HepG2 (cell line): Measurements from ENCODE around the gene KAZN. TPM values are rescaled to one million over a fixed set of nuclear protein-coding genes. Genes with fewer than 3 reads are reported as not detected.
A peak's percentile ranks its signal among the peaks of the same experiment; 100 is the strongest.

ENCODE experiments used
- ATAC-seq: fragments of 200-7000 bp; cut with Tn5 transposase; 3 replicates; pipeline ENCODE4 v1.9.1; 2020; ENCODE audit warnings: mild to moderate bottlenecking, moderate library complexity
- BruUV-seq: library from RNA; stranded (reverse); fragments of 400-500 nt; replicated peaks from 2 replicates; lab custom pipeline; 2021; lab: Mats Ljungman, UMichigan
- CTCF ChIA-PET: fragments of 300-600 bp; formaldehyde crosslinking; extraction: SDS; loops from one replicate; lab custom pipeline; 2021; ENCODE audit warnings: low total read pairs, inconsistent platforms, low intra/inter-chr PET ratio; lab: Yijun Ruan, JAX
- POLR2A ChIA-PET: fragments of 350-600 bp; sonication (Branson Sonifier 250); formaldehyde crosslinking; loops from one replicate; lab custom pipeline; 2020; ENCODE audit warnings: antibody characterized with exemption, inconsistent platforms; lab: Yijun Ruan, JAX
- DNase-seq: peaks from one replicate; pipeline ENCODE4 v3.0.0-alpha.2; 2015; ENCODE audit warnings: low spot score
- FAIRE-seq: peaks from 3 replicates; lab custom pipeline; 2011; peaks lifted over from hg19 to GRCh38; lab: Jason Lieb, UNC
- H2AFZ ChIP-seq: one replicate; pipeline ENCODE4 v1.6.1; 2011; ENCODE audit warnings: low read length, inconsistent platforms
- H3K27ac ChIP-seq: fragments of 300-600 bp; 3 replicates; pipeline ENCODE4 v1.8.0; 2011; ENCODE audit warnings: mixed run types, mild to moderate bottlenecking, mixed read lengths, low read length, inconsistent platforms; ENCODE audit not compliant: insufficient read depth; ENCODE audit errors: extremely low read length
- H3K27me3 ChIP-seq, 2 experiments: fragments of 200-600 bp in 1 of 2; 2 replicates in 1 of 2; 3 replicates in 1 of 2; pipeline versions ENCODE4 v1.6.0 to v1.8.0; 2011; ENCODE audit warnings: low read length in 2 of 2, mild to moderate bottlenecking in 2 of 2, moderate library complexity in 2 of 2, inconsistent platforms in 1 of 2; ENCODE audit not compliant: insufficient read depth in 2 of 2, control insufficient read depth in 1 of 2
- H3K36me3 ChIP-seq, 2 experiments: fragments of 200-600 bp in 1 of 2; replicated peaks in 1 of 2; 2 replicates in 1 of 2; 3 replicates in 1 of 2; pipeline versions ENCODE4 v1.5.1 to v1.8.0; 2011; ENCODE audit warnings: low read length in 2 of 2, inconsistent platforms in 1 of 2; ENCODE audit not compliant: insufficient read depth in 2 of 2, control insufficient read depth in 1 of 2
- H3K4me1 ChIP-seq: 2 replicates; pipeline ENCODE4 v1.5.1; 2012; ENCODE audit warnings: low read length, inconsistent platforms; ENCODE audit not compliant: insufficient read depth
- H3K4me2 ChIP-seq: 2 replicates; pipeline ENCODE4 v1.6.0; 2011; ENCODE audit warnings: low read depth, low read length, inconsistent platforms
- H3K4me3 ChIP-seq, 3 experiments: fragments of 200-600 bp in 1 of 3; sonication (generic), shearing (Covaris generic) in 1 of 3; replicated peaks in 1 of 3; 2 replicates each; pipeline ENCODE4 v1.5.1; 2011 to 2016; ENCODE audit warnings: low read length in 3 of 3, inconsistent platforms in 2 of 3, low read depth in 2 of 3, mild to moderate bottlenecking in 2 of 3, control low read depth in 1 of 3, mixed read lengths in 1 of 3; ENCODE audit not compliant: insufficient read depth in 1 of 3
- H3K79me2 ChIP-seq: one replicate; pipeline ENCODE4 v1.6.1; 2011; ENCODE audit warnings: low read length, inconsistent platforms; ENCODE audit not compliant: insufficient read depth
- H3K9ac ChIP-seq: 2 replicates; pipeline ENCODE4 v1.6.0; 2011; ENCODE audit warnings: mild to moderate bottlenecking, low read depth, low read length, inconsistent platforms; ENCODE audit not compliant: insufficient read depth
- H3K9me3 ChIP-seq: 2 replicates; pipeline ENCODE4 v1.5.1; 2012; ENCODE audit warnings: mild to moderate bottlenecking, low read length
- H4K20me1 ChIP-seq: 2 replicates; pipeline ENCODE4 v1.6.0; 2011; ENCODE audit warnings: inconsistent platforms, mild to moderate bottlenecking, low read length, moderate library complexity; ENCODE audit not compliant: insufficient read depth
- BCL6 ChIP-seq: IDR thresholded peaks from 2 replicates; pipeline ENCODE4 v1.6.1; 2016; ENCODE audit warnings: missing genetic modification reagents, missing compliant biosample characterization
- DNMT3B ChIP-seq: conservative IDR thresholded peaks from 2 replicates; pipeline ENCODE4 v1.6.1; 2016; ENCODE audit warnings: missing biosample characterization, control low read depth
- JUNB ChIP-seq: sonication (generic); formaldehyde crosslinking; IDR thresholded peaks from 2 replicates; pipeline ENCODE4 v1.8.0; 2022; ENCODE audit warnings: missing genetic modification reagents, mild to moderate bottlenecking, borderline replicate concordance
- POLR2AphosphoS2 ChIP-seq: IDR thresholded peaks from 2 replicates; pipeline ENCODE4 v1.6.1; 2011; ENCODE audit warnings: low read depth, low read length, improper control_type of control experiment
- RAD21 ChIP-seq: fragments of 450-650 bp; formaldehyde crosslinking; IDR thresholded peaks from 2 replicates; pipeline ENCODE4 v1.5.0; 2020; ENCODE audit warnings: mild to moderate bottlenecking
- RAD51 ChIP-seq: fragments of 450-650 bp; IDR thresholded peaks from 2 replicates; pipeline ENCODE4 v1.6.1; 2016; ENCODE audit warnings: borderline replicate concordance
- RARA ChIP-seq: IDR thresholded peaks from 2 replicates; pipeline ENCODE4 v1.6.1; 2016; ENCODE audit warnings: missing genetic modification reagents, missing compliant biosample characterization
- SNRNP70 ChIP-seq: fragments of 200-400 bp; formaldehyde crosslinking; IDR thresholded peaks from 2 replicates; pipeline ENCODE4 v1.6.1; 2017; ENCODE audit warnings: mild to moderate bottlenecking, low read depth, low read length, moderate library complexity
- SP140L ChIP-seq: sonication (generic); formaldehyde crosslinking; IDR thresholded peaks from 2 replicates; pipeline ENCODE4 v1.4.0; 2020; ENCODE audit warnings: missing genetic modification reagents, borderline replicate concordance
- SUZ12 ChIP-seq: fragments of 150-350 bp; IDR thresholded peaks from 2 replicates; pipeline ENCODE4 v1.6.1; 2014; ENCODE audit warnings: low read depth, low read length
- TARDBP ChIP-seq: sonication (generic); formaldehyde crosslinking; IDR thresholded peaks from 2 replicates; pipeline ENCODE4 v1.8.0; 2022; ENCODE audit warnings: mild to moderate bottlenecking, missing genetic modification reagents
- TBL1XR1 ChIP-seq: fragments of 150-350 bp; IDR thresholded peaks from 2 replicates; pipeline ENCODE4 v1.6.1; 2014; ENCODE audit warnings: borderline replicate concordance, low read length; ENCODE audit not compliant: partially characterized antibody
- TCF7 ChIP-seq: sonication (generic); IDR thresholded peaks from 2 replicates; pipeline ENCODE4 v1.6.1; 2016; ENCODE audit warnings: antibody characterized with exemption, low read depth
- ZBTB49 ChIP-seq: sonication (generic); formaldehyde crosslinking; IDR thresholded peaks from 2 replicates; pipeline ENCODE4 v1.4.0; 2020; ENCODE audit warnings: missing genetic modification reagents, borderline replicate concordance
- ZNF367 ChIP-seq: sonication (generic); formaldehyde crosslinking; IDR thresholded peaks from 2 replicates; pipeline ENCODE4 v1.4.0; 2020; ENCODE audit warnings: missing genetic modification reagents, borderline replicate concordance
- ZNF672 ChIP-seq: sonication (generic); formaldehyde crosslinking; IDR thresholded peaks from 2 replicates; pipeline ENCODE4 v1.8.1; 2022; ENCODE audit warnings: missing genetic modification reagents
- WGBS: methylation state at CpG from one replicate; pipeline ENCODE4 v1.1.6; 2017; ENCODE audit warnings: low lambda C conversion rate; 5-methylcytosine and 5-hydroxymethylcytosine counted together
- in situ Hi-C: cut with HindIII; loops from 2 replicates; pipeline ENCODE4 v1.10.0; 2017; ENCODE audit warnings: low pct_unique_long_range_greater_than_20kb; ENCODE audit not compliant: extremely low pct_ligation_motif_present
- intact Hi-C: fragments of 100-400 bp; cut with micrococcal nuclease; formaldehyde crosslinking; loops from one replicate; pipeline ENCODE4 v1.10.0; 2022; ENCODE audit not compliant: unreplicated experiment
- polyA plus RNA-seq, 8 experiments: library from polyadenylated mRNA; depleted of rRNA in 3 of 8; stranded (reverse) in 7 of 8; unstranded in 1 of 8; fragments of >200 nt; fragmentation: Illumina TruSeq in 4 of 8; extraction: Trizol in 4 of 8; gene quantifications; 2 replicates each; pipeline versions ENCODE4 v1.2.1 to v1.2.3, GENCODE V29; 2011 to 2016; ENCODE audit warnings: low read depth in 4 of 8, missing spikeins in 1 of 8, mixed read lengths in 1 of 8; ENCODE audit not compliant: insufficient read depth in 1 of 8
- total RNA-seq, 5 experiments: library from RNA; depleted of rRNA; stranded (reverse); fragments of >200 nt; fragmentation: Illumina TruSeq; extraction: Trizol; gene quantifications; 2 replicates each; pipeline ENCODE4 v1.2.3, GENCODE V29; 2016; ENCODE audit warnings: low read depth in 1 of 5
- TF ChIP-seq, protein P1 (sequence below): sonication (generic); formaldehyde crosslinking; IDR thresholded peaks from 2 replicates; pipeline ENCODE4 v1.5.0; 2020; ENCODE audit warnings: missing genetic modification reagents, mild to moderate bottlenecking, borderline replicate concordance
- TF ChIP-seq, protein P2 (sequence below): sonication (generic); formaldehyde crosslinking; IDR thresholded peaks from 2 replicates; pipeline ENCODE4 v1.5.0; 2020; ENCODE audit warnings: mild to moderate bottlenecking, missing genetic modification reagents
- TF ChIP-seq, protein P3 (sequence below): sonication (generic); formaldehyde crosslinking; IDR thresholded peaks from 2 replicates; pipeline ENCODE4 v1.4.0; 2020; ENCODE audit warnings: missing genetic modification reagents, borderline replicate concordance

Gene KAZN
- total and polyA plus RNA-seq, 2 of the 13 experiments (the other 11 are each of a cell fraction or from before 2014, with no cell fraction given): 10.4 to 13.5 TPM

DNA sequence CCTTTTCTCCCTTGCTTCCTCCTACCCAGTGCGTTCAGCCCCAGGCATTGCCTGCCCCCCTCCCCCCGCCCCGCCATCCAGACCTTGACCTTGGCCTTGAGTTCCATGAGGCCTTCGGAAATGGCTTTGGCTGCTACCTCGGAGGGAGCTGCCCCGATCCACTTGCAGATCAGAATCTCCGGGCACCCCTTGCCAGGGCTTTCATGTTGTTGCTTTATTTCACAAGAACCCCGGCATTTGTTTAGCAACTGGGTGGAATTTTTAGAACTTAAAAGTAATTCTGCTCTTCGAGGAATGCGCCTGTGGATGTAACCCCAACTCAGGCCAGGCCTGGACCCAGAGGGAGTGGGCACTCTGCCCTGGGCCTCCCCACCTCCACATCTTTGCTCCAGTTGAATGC, 401.0 kb downstream of the KAZN start:
- no peak for FAIRE-seq
- no peak for TF ChIP-seq DNMT3B (CRISPR knock-in tag)
- TF ChIP-seq ZNF672 (CRISPR knock-in tag): no peak
- TF ChIP-seq SUZ12: no peak
- TF ChIP-seq ZNF367 (CRISPR knock-in tag): no peak
- no peak for TF ChIP-seq SP140L (CRISPR knock-in tag)
- TF ChIP-seq RARA (CRISPR knock-in tag): peak; percentile 52; the same call in 1 of the 2 replicates
- TF ChIP-seq, protein P1, sequence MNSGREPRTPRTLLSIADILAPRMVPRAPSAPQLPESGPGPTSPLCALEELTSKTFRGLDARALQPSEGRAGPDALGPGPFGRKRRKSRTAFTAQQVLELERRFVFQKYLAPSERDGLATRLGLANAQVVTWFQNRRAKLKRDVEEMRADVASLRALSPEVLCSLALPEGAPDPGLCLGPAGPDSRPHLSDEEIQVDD: no peak
- TF ChIP-seq, protein P2, sequence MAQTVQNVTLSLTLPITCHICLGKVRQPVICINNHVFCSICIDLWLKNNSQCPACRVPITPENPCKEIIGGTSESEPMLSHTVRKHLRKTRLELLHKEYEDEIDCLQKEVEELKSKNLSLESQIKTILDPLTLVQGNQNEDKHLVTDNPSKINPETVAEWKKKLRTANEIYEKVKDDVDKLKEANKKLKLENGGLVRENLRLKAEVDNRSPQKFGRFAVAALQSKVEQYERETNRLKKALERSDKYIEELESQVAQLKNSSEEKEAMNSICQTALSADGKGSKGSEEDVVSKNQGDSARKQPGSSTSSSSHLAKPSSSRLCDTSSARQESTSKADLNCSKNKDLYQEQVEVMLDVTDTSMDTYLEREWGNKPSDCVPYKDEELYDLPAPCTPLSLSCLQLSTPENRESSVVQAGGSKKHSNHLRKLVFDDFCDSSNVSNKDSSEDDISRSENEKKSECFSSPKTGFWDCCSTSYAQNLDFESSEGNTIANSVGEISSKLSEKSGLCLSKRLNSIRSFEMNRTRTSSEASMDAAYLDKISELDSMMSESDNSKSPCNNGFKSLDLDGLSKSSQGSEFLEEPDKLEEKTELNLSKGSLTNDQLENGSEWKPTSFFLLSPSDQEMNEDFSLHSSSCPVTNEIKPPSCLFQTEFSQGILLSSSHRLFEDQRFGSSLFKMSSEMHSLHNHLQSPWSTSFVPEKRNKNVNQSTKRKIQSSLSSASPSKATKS (CRISPR knock-in tag): no peak
- TF ChIP-seq RAD21: no peak
- TF ChIP-seq ZBTB49 (CRISPR knock-in tag): no peak
- TF ChIP-seq TCF7: peak; percentile 19; the same call in 1 of the 2 replicates
- no peak for TF ChIP-seq POLR2AphosphoS2
- peak; percentile 79 for TF ChIP-seq TBL1XR1
- TF ChIP-seq TARDBP (CRISPR knock-in tag): no peak
- no peak for TF ChIP-seq JUNB
- TF ChIP-seq RAD51: no peak
- TF ChIP-seq, protein P3, sequence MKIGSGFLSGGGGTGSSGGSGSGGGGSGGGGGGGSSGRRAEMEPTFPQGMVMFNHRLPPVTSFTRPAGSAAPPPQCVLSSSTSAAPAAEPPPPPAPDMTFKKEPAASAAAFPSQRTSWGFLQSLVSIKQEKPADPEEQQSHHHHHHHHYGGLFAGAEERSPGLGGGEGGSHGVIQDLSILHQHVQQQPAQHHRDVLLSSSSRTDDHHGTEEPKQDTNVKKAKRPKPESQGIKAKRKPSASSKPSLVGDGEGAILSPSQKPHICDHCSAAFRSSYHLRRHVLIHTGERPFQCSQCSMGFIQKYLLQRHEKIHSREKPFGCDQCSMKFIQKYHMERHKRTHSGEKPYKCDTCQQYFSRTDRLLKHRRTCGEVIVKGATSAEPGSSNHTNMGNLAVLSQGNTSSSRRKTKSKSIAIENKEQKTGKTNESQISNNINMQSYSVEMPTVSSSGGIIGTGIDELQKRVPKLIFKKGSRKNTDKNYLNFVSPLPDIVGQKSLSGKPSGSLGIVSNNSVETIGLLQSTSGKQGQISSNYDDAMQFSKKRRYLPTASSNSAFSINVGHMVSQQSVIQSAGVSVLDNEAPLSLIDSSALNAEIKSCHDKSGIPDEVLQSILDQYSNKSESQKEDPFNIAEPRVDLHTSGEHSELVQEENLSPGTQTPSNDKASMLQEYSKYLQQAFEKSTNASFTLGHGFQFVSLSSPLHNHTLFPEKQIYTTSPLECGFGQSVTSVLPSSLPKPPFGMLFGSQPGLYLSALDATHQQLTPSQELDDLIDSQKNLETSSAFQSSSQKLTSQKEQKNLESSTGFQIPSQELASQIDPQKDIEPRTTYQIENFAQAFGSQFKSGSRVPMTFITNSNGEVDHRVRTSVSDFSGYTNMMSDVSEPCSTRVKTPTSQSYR: peak; percentile 84
- no peak for TF ChIP-seq SNRNP70
- TF ChIP-seq BCL6 (CRISPR knock-in tag): peak; percentile 69

More for the DNA sequence above, 401.0 kb downstream of the KAZN start:
- no peak overlapping the region for H3K9ac ChIP-seq
- BruUV-seq: no TSS peak
- CTCF ChIA-PET: no interaction called here
- H3K36me3 ChIP-seq: peaks cover 2 to 15% of the 10 kb centered on the region in 2 experiments; a peak in 4 of 5 replicates
- no peak overlapping the region for H3K4me2 ChIP-seq
- H3K27ac ChIP-seq: no peak overlapping the region
- POLR2A ChIA-PET: interaction anchor here (0.6 kb wide), 2 partner anchors 27 to 60 kb away, joined by 3 read pairs; no protein-coding TSS in a partner anchor
- intact Hi-C loops (no loop called here), in situ Hi-C loops (no loop called here)
- H3K79me2 ChIP-seq: peaks cover 8% of the 10 kb centered on the region
- no peaks in the 10 kb centered on the region for H3K9me3 ChIP-seq
- H3K27me3 ChIP-seq: no peaks in the 10 kb centered on the region
- no peak overlapping the region for H2AFZ ChIP-seq
- DNase-seq (peak; percentile 71), ATAC-seq (peak; percentile 45)
- H3K4me1 ChIP-seq: peaks cover 61% of the 10 kb centered on the region
- peaks cover 18% of the 10 kb centered on the region; the same call in 1 of the 2 replicates for H4K20me1 ChIP-seq
- H3K4me3 ChIP-seq: no peak overlapping the region
- WGBS: 21% methylated on average over 10 of the region's 10 CpGs
